ENCODE results near the gene PRAC1.
"Not testable (repeated sequence)": the region's sequence is repeated elsewhere in the genome, so short reads cannot be mapped to it uniquely, and the experiment has no call there.

The PRAC1 gene

GRCh38 chr17:48725288-48726064, 3.2 kb upstream of the PRAC1 start:
- DNase-seq = no peak

GRCh38 chr17:48725004-48725287, 2.6 kb upstream of the PRAC1 start:
- DNase-seq = no peak

GRCh38 chr17:48724251-48725003, 2.1 kb upstream of the PRAC1 start:
- no peak for DNase-seq

GRCh38 chr17:48723423-48724250, 1.3 kb upstream of the PRAC1 start:
- DNase-seq = no peak

GRCh38 chr17:48722915-48723422, 651 bp upstream of the PRAC1 start, which contains the start of gene PRAC2:
PRAC2 (plus strand) TSS chr17:48723185; CDS start chr17:48724411, 1,226 bp downstream.
- no peak for DNase-seq

- no peak for DNase-seq
Observed at GRCh38 chr17:48721009-48721402, 1.3 kb downstream of the PRAC1 start.

DNA sequence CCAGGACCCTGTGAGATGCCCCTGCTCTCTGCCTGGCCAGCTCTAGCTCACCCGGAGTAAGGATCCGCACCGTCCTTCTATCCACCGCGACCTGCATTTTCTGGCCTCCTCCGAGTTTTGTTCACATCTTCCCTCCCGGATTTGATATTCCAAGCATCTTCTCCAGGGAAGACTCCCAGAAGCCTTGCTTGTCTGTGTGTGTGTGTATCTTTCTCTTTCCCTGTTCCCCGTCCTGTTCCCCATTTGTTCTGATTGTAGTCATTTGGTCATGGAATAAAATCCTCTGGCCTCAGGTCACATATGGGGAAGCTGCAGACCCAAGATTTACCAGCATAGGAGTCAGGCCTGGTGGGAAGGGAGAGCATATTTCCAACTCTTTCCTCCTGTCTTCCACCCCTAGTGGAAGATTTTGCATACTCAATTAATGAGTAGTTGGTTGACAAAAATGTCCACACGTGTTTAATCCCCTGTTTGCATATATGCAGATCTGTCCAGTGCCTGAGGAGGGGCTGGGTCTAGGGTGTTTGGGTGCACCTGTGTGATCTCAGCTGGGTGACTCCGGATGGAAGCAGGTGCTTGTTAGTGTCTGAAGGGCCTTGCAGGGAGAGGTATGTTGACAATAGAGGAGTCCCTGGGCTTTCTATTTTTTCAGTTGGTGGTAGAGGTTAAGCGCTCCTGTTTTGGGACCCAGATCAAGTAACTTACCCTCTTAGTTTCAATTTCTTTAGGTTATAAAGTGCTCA, 1.9 kb downstream of the PRAC1 start:
- no peak for DNase-seq

- DNase-seq = no peak
Observed at GRCh38 chr17:48719642-48720265, 2.6 kb downstream of the PRAC1 start.

DNA sequence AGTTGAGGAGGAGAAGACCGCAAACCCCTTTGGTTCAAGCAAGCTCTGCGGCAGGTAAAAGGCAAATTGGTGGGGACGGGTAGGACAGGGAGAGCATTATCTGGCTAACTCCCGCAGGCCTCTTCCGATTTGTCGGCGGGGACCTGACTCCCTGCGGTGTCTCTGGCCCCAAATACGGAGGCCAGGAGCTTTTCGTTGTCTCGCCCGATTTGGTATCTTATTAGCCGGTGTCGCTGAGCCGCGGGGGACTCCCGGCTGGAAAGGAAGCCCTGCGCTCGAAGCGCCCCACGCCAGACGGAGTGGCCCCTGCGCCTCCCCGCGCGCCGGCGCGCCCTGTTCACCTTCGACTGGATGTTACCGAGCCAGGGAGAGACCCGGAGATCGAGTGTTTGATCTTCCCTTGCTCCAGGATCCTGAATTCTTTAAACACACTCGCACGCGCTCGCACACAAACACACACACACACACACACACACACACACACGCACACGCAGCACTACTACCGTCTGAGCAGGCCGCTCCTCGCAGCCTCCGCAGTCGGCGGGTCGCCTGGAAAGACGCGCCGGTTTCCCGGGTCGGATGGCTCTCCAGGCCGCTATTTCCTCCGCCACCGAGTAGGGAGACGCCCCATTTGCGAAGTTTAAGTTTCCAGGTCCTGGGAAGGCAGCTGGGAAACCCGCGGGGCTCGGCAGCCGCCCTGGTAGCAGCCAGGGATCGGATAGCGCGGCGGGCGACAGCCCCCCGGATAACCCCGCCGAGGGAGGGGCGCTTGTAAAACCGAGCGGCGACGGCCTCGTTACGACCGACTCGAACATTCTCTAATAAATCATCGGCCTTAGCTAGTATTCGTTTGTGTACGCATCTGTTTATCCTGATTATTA, 3.3 kb downstream of the PRAC1 start:
- DNase-seq = no peak

DNA sequence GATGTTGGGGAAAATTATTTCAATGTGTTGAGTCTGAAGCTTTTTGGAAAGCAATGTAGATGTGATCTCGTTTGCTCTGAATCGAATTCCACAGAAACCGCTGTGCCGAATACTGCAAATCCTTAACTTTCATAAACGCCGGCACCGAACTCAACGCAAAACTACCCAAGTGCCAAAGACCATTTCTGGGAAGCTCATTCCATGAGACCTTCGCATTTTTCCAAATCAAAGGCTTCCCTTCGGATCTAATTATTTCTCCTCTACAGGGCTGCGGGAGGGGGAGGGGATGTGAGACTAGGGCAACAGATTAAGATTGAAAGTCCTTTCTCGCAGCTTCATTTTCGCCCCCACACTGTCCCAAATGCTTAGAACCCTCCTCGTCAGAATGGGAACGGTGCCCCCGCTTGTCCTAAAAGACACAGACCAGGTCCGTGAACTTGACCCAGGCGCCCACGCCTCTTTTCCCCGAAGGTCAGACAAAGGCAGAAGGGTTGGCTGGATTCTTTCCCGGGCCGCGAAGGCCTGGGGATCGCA, 4.0 kb downstream of the PRAC1 start:
- DNase-seq = no peak

- DNase-seq = no peak
Observed at GRCh38 chr17:48717367-48718226, 4.7 kb downstream of the PRAC1 start.

- not testable (repeated sequence) for DNase-seq
Observed at GRCh38 chr17:48716549-48716948, 5.8 kb downstream of the PRAC1 start.

GRCh38 chr17:48715496-48716399, 6.6 kb downstream of the PRAC1 start:
- DNase-seq = no peak

- no peak for DNase-seq
Observed at GRCh38 chr17:48711128-48711527, 11.2 kb downstream of the PRAC1 start.

- DNase-seq = no peak
Observed at GRCh38 chr17:48704361-48705248, 17.7 kb downstream of the PRAC1 start.

- DNase-seq = no peak
Observed at GRCh38 chr17:48701864-48702532, 20.3 kb downstream of the PRAC1 start.

GRCh38 chr17:48693178-48693577, 29.1 kb downstream of the PRAC1 start:
- no peak for DNase-seq
